Activated CD8-positive, alpha-beta memory T cell treated with anti-CD3 and anti-CD28 coated beads for 36 hours (primary cell): Measurements from ENCODE around the gene MYO18B. TPM values are rescaled to one million over a fixed set of nuclear protein-coding genes. Genes with fewer than 3 reads are reported as not detected.
"Not testable (repeated sequence)": the region's sequence is repeated elsewhere in the genome, so short reads cannot be mapped to it uniquely, and the experiment has no call there.

ENCODE experiments used
- CTCF ChIA-PET: fragments of 350-600 bp; sonication (Branson Sonifier 250); formaldehyde crosslinking; loops from one replicate; lab custom pipeline; 2021; ENCODE audit warnings: antibody characterized with exemption; lab: Charles Lee
- POLR2A ChIA-PET: fragments of 350-600 bp; sonication (Branson Sonifier 250); formaldehyde crosslinking; loops from one replicate; lab custom pipeline; 2021; ENCODE audit warnings: antibody characterized with exemption; lab: Charles Lee
- total RNA-seq, 2 experiments: library from RNA; stranded (reverse); gene quantifications; one replicate each; pipeline ENCODE4 v1.2.3, GENCODE V29; 2021

Gene MYO18B
- total RNA-seq: under 1 TPM; 0.57 to 0.80 TPM

- ChIA-PET CTCF (no interaction called here), POLR2A (no interaction called here)
Observed at GRCh38 chr22:25741692-25742626, at the start of gene MYO18B. Gene MYO18B (plus strand): TSS chr22:25742188. CDS start chr22:25761093, 18,905 bp downstream.

- ChIA-PET CTCF (interaction anchor here (0.7 kb wide), 1 partner anchor 9 kb away, joined by 3 read pairs; no protein-coding TSS in a partner anchor), POLR2A (no interaction called here)
Observed at GRCh38 chr22:25692397-25693267, 49.4 kb upstream of the MYO18B start.

- CTCF ChIA-PET: interaction anchor here (0.7 kb wide), 1 partner anchor 9 kb away, joined by 3 read pairs; no protein-coding TSS in a partner anchor
Observed at GRCh38 chr22:25693268-25693565, 48.8 kb upstream of the MYO18B start.

GRCh38 chr22:25694196-25694907 lies 47.6 kb upstream of the MYO18B start:
- ChIA-PET POLR2A (no interaction called here), CTCF (no interaction called here)

More at GRCh38 chr22:25693268-25693565, 48.8 kb upstream of the MYO18B start:
- POLR2A ChIA-PET: no interaction called here

GRCh38 chr22:25695146-25695545 lies 46.8 kb upstream of the MYO18B start:
- CTCF ChIA-PET: no interaction called here
- POLR2A ChIA-PET: no interaction called here

GRCh38 chr22:25696763-25697162 lies 45.2 kb upstream of the MYO18B start:
- ChIA-PET POLR2A (no interaction called here), CTCF (no interaction called here)

GRCh38 chr22:25697181-25697664 lies 44.8 kb upstream of the MYO18B start:
- ChIA-PET POLR2A (no interaction called here), CTCF (no interaction called here)

- CTCF ChIA-PET: no interaction called here
- POLR2A ChIA-PET: no interaction called here
Observed at GRCh38 chr22:25697978-25698377, 44.0 kb upstream of the MYO18B start.

- ChIA-PET CTCF (no interaction called here), POLR2A (no interaction called here)
Observed at GRCh38 chr22:25698461-25698860, 43.5 kb upstream of the MYO18B start.

- ChIA-PET POLR2A (no interaction called here), CTCF (no interaction called here)
Observed at GRCh38 chr22:25698978-25699377, 43.0 kb upstream of the MYO18B start.

- CTCF ChIA-PET: interaction anchor here (1.1 to 1.3 kb wide), 2 partner anchors 8 to 70 kb away, joined by 3 read pairs; no protein-coding TSS in a partner anchor
- POLR2A ChIA-PET: no interaction called here
Observed at GRCh38 chr22:25701056-25701780, 40.8 kb upstream of the MYO18B start.

- CTCF ChIA-PET: interaction anchor here (1.1 to 1.3 kb wide), 2 partner anchors 9 to 69 kb away, joined by 3 read pairs; no protein-coding TSS in a partner anchor
- POLR2A ChIA-PET: interaction anchor here (0.6 kb wide), 1 partner anchor 57 kb away, joined by 3 read pairs; no protein-coding TSS in a partner anchor
Observed at GRCh38 chr22:25702040-25702439, 39.9 kb upstream of the MYO18B start.

- ChIA-PET POLR2A (interaction anchor here (0.6 kb wide), 1 partner anchor 57 kb away, joined by 3 read pairs; no protein-coding TSS in a partner anchor), CTCF (interaction anchor here (1.1 to 1.2 kb wide), 2 partner anchors 10 to 46 kb away, joined by 3 read pairs; no protein-coding TSS in a partner anchor)
Observed at GRCh38 chr22:25702571-25703167, 39.3 kb upstream of the MYO18B start.

- ChIA-PET POLR2A (no interaction called here), CTCF (no interaction called here)
Observed at GRCh38 chr22:25704701-25705100, 37.3 kb upstream of the MYO18B start.

GRCh38 chr22:25706197-25706596 lies 35.8 kb upstream of the MYO18B start:
- ChIA-PET CTCF (interaction anchor here (1.5 kb wide), 1 partner anchor 258 kb away, joined by 3 read pairs; no protein-coding TSS in a partner anchor), POLR2A (no interaction called here)

GRCh38 chr22:25708430-25708829 lies 33.6 kb upstream of the MYO18B start:
- POLR2A ChIA-PET: not testable (repeated sequence)
- CTCF ChIA-PET: interaction anchor here (0.6 kb wide), 1 partner anchor 274 kb away, joined by 5 read pairs; no protein-coding TSS in a partner anchor

- ChIA-PET POLR2A (no interaction called here), CTCF (no interaction called here)
Observed at GRCh38 chr22:25709758-25710157, 32.2 kb upstream of the MYO18B start.

- ChIA-PET CTCF (no interaction called here), POLR2A (no interaction called here)
Observed at GRCh38 chr22:25710501-25710900, 31.5 kb upstream of the MYO18B start.
